H1 (cell line): ENCODE data around the gene UBALD1. TPM values are rescaled to one million over a fixed set of nuclear protein-coding genes. Genes with fewer than 3 reads are reported as not detected.

Experiments
- CTCF ChIA-PET: fragments of 300-600 bp; sonication (Branson Sonifier 250); formaldehyde crosslinking; loops from one replicate; lab custom pipeline; 2021; ENCODE audit not compliant: partially characterized antibody; lab: Charles Lee
- POLR2A ChIA-PET: fragments of 300-600 bp; sonication (Branson Sonifier 250); formaldehyde crosslinking; loops from one replicate; lab custom pipeline; 2021; ENCODE audit warnings: inconsistent platforms; ENCODE audit not compliant: partially characterized antibody; lab: Charles Lee
- DNase-seq, 2 experiments: peaks; one replicate each; pipeline versions ENCODE4 v3.0.0 to v3.0.0-alpha.2; 2010 to 2022; ENCODE audit warnings: low spot score in 2 of 2, low read depth in 1 of 2, mixed read lengths in 1 of 2
- FAIRE-seq: peaks from 2 replicates; lab custom pipeline; 2011; peaks lifted over from hg19 to GRCh38; lab: Jason Lieb, UNC
- H2AFZ ChIP-seq: 2 replicates; pipeline ENCODE4 v1.8.1; 2012; ENCODE audit warnings: low read length, inconsistent platforms
- H2AK5ac ChIP-seq: 2 replicates; pipeline ENCODE4 v1.6.1; 2013; ENCODE audit warnings: low read depth, low read length
- H2BK120ac ChIP-seq: replicated peaks from 2 replicates; pipeline ENCODE3; 2013; ENCODE audit warnings: low read depth, low read length, inconsistent platforms
- H2BK12ac ChIP-seq: 2 replicates; pipeline ENCODE4 v1.6.1; 2013; ENCODE audit warnings: low read depth, low read length
- H2BK15ac ChIP-seq: 2 replicates; pipeline ENCODE4 v1.6.1; 2013; ENCODE audit warnings: low read length
- H2BK20ac ChIP-seq: 2 replicates; pipeline ENCODE4 v1.6.1; 2013; ENCODE audit warnings: low read length
- H2BK5ac ChIP-seq: 2 replicates; pipeline ENCODE4 v1.6.1; 2013; ENCODE audit warnings: low read depth, low read length
- H3K14ac ChIP-seq: 2 replicates; pipeline ENCODE4 v1.6.1; 2013; ENCODE audit warnings: inconsistent platforms; ENCODE audit not compliant: insufficient read length
- H3K18ac ChIP-seq: 2 replicates; pipeline ENCODE4 v1.6.1; 2013; ENCODE audit warnings: low read length; ENCODE audit errors: extremely low read depth
- H3K23ac ChIP-seq: 2 replicates; pipeline ENCODE4 v1.6.1; 2013; ENCODE audit warnings: inconsistent platforms; ENCODE audit not compliant: insufficient read length
- H3K23me2 ChIP-seq: 2 replicates; pipeline ENCODE4 v1.6.1; 2013; ENCODE audit warnings: low read depth, low read length
- H3K27ac ChIP-seq: 2 replicates; pipeline ENCODE4 v1.6.1; 2011; ENCODE audit warnings: low read depth, low read length, inconsistent platforms
- H3K27me3 ChIP-seq, 4 experiments: replicated peaks in 1 of 4; 1 replicate in 1 of 4; 2 replicates in 3 of 4; pipeline versions ENCODE4 v1.6.1 to v1.8.1; 2011 to 2013; ENCODE audit warnings: low read length in 3 of 4, mild to moderate bottlenecking in 3 of 4, inconsistent platforms in 2 of 4, mixed read lengths in 2 of 4, moderate library complexity in 1 of 4; ENCODE audit not compliant: control insufficient read depth in 3 of 4, insufficient read depth in 3 of 4; ENCODE audit errors: extremely low read depth in 1 of 4
- H3K36me3 ChIP-seq, 4 experiments: 2 replicates each; pipeline versions ENCODE4 v1.6.1 to v1.8.1; 2011 to 2013; ENCODE audit warnings: mild to moderate bottlenecking in 4 of 4, low read length in 3 of 4, moderate library complexity in 2 of 4, control low read depth in 1 of 4, inconsistent platforms in 1 of 4; ENCODE audit not compliant: insufficient read depth in 4 of 4, control insufficient read depth in 2 of 4
- H3K4ac ChIP-seq: replicated peaks from 2 replicates; pipeline ENCODE3; 2013; ENCODE audit warnings: low read length, low read depth, mixed read lengths, inconsistent platforms; ENCODE audit not compliant: insufficient read length
- H3K4me1 ChIP-seq, 4 experiments: replicated peaks in 1 of 4; 1 replicate in 1 of 4; 2 replicates in 3 of 4; pipeline versions ENCODE4 v1.6.1 to v1.8.1; 2011 to 2013; ENCODE audit warnings: low read length in 3 of 4, inconsistent platforms in 2 of 4, mixed read lengths in 1 of 4; ENCODE audit not compliant: insufficient read depth in 4 of 4, control insufficient read depth in 3 of 4
- H3K4me2 ChIP-seq, 2 experiments: 2 replicates each; pipeline versions ENCODE4 v1.6.1 to v1.8.1; 2011 to 2013; ENCODE audit warnings: low read depth in 2 of 2, low read length in 2 of 2, control low read depth in 1 of 2, inconsistent platforms in 1 of 2, mild to moderate bottlenecking in 1 of 2; ENCODE audit not compliant: insufficient read depth in 1 of 2
- H3K4me3 ChIP-seq, 4 experiments: fragments of 200-600, 300-600 bp in 1 of 4; sonication (generic), shearing (Covaris generic), sonication (Bioruptor Twin) in 1 of 4; 2 replicates each; pipeline versions ENCODE4 v1.5.1 to v1.8.1; 2011 to 2016; ENCODE audit warnings: low read length in 4 of 4, low read depth in 3 of 4, control low read depth in 2 of 4, inconsistent platforms in 2 of 4, mild to moderate bottlenecking in 2 of 4, mixed read lengths in 1 of 4, moderate library complexity in 1 of 4; ENCODE audit not compliant: insufficient read depth in 2 of 4; ENCODE audit errors: extremely low read depth in 1 of 4
- H3K56ac ChIP-seq: replicated peaks from 2 replicates; pipeline ENCODE3; 2013; ENCODE audit warnings: low read depth, mild to moderate bottlenecking, mixed read lengths, low read length, inconsistent platforms; ENCODE audit not compliant: insufficient read length
- H3K79me1 ChIP-seq: 2 replicates; pipeline ENCODE4 v1.6.1; 2013; ENCODE audit warnings: low read depth, low read length, control low read depth
- H3K79me2 ChIP-seq, 2 experiments: 2 replicates each; pipeline versions ENCODE4 v1.6.1 to v1.8.1; 2012 to 2013; ENCODE audit warnings: low read length in 2 of 2, mild to moderate bottlenecking in 2 of 2, inconsistent platforms in 1 of 2; ENCODE audit not compliant: insufficient read depth in 2 of 2, control insufficient read depth in 1 of 2
- H3K9ac ChIP-seq, 4 experiments: replicated peaks in 1 of 4; 1 replicate in 1 of 4; 2 replicates in 3 of 4; pipeline versions ENCODE4 v1.6.1 to v1.8.1; 2011 to 2013; ENCODE audit warnings: low read depth in 3 of 4, low read length in 3 of 4, control low read depth in 2 of 4, mild to moderate bottlenecking in 2 of 4, moderate library complexity in 2 of 4, inconsistent platforms in 1 of 4; ENCODE audit errors: extremely low read depth in 1 of 4
- H3K9me3 ChIP-seq, 2 experiments: 2 replicates each; pipeline versions ENCODE4 v1.6.1 to v1.8.1; 2012 to 2013; ENCODE audit warnings: mild to moderate bottlenecking in 2 of 2, moderate library complexity in 2 of 2, control low read depth in 1 of 2, inconsistent platforms in 1 of 2, low read depth in 1 of 2, low read length in 1 of 2, mixed read lengths in 1 of 2; ENCODE audit not compliant: insufficient read depth in 2 of 2
- H4K20me1 ChIP-seq, 2 experiments: replicated peaks in 1 of 2; 2 replicates each; pipeline versions ENCODE3 to v1.8.1; 2011 to 2013; ENCODE audit warnings: inconsistent platforms in 2 of 2, low read length in 2 of 2, mild to moderate bottlenecking in 1 of 2; ENCODE audit not compliant: insufficient read depth in 2 of 2, control insufficient read depth in 1 of 2
- H4K5ac ChIP-seq: 2 replicates; pipeline ENCODE4 v1.6.1; 2013; ENCODE audit warnings: low read length, low read depth, mixed read lengths, inconsistent platforms; ENCODE audit not compliant: insufficient read length
- H4K8ac ChIP-seq: 2 replicates; pipeline ENCODE4 v1.8.0; 2013; ENCODE audit warnings: mild to moderate bottlenecking, moderate library complexity, low read length, inconsistent platforms; ENCODE audit not compliant: insufficient read depth; ENCODE audit errors: extremely low read depth
- H4K91ac ChIP-seq: replicated peaks from 2 replicates; pipeline ENCODE3; 2013; ENCODE audit warnings: low read length, mixed read lengths, inconsistent platforms; ENCODE audit not compliant: insufficient read length
- ATF2 ChIP-seq: IDR thresholded peaks from 2 replicates; pipeline ENCODE4 v1.6.1; 2012; ENCODE audit warnings: low read length, inconsistent platforms
- GTF2F1 ChIP-seq: IDR thresholded peaks from 2 replicates; pipeline ENCODE4 v1.6.1; 2012; ENCODE audit warnings: low read depth, low read length, improper control_type of control experiment, borderline replicate concordance
- KDM4A ChIP-seq: IDR thresholded peaks from one replicate; pipeline ENCODE4 v1.7.1; 2012; ENCODE audit warnings: low read depth, mild to moderate bottlenecking, moderate library complexity, low read length, inconsistent platforms; ENCODE audit not compliant: severe bottlenecking
- NRF1 ChIP-seq: IDR thresholded peaks from 2 replicates; pipeline ENCODE4 v1.6.1; 2011; ENCODE audit warnings: mild to moderate bottlenecking, low read depth, low read length, improper control_type of control experiment
- RFX5 ChIP-seq: IDR thresholded peaks from 2 replicates; pipeline ENCODE4 v1.6.1; 2011; ENCODE audit warnings: low read depth, low read length, improper control_type of control experiment, borderline replicate concordance
- SP4 ChIP-seq: IDR thresholded peaks from 2 replicates; pipeline ENCODE4 v1.6.1; 2012; ENCODE audit warnings: low read length, inconsistent platforms
- TEAD4 ChIP-seq: IDR thresholded peaks from 2 replicates; pipeline ENCODE4 v1.6.1; 2012; ENCODE audit warnings: low read depth, low read length, inconsistent platforms, mixed read lengths
- USF2 ChIP-seq: IDR thresholded peaks from 2 replicates; pipeline ENCODE4 v1.6.1; 2011; ENCODE audit warnings: low read length, improper control_type of control experiment
- WGBS, 2 experiments: shearing (Covaris generic) in 1 of 2; methylation state at CpG; one replicate each; pipeline versions ENCODE4 v1.1.6 to v1.1.7; 2013 to 2015; ENCODE audit warnings: low lambda C conversion rate in 2 of 2, mixed read lengths in 2 of 2, inconsistent platforms in 1 of 2, low coverage in 1 of 2, missing lambda C conversion rate in 1 of 2; ENCODE audit not compliant: insufficient replicate concordance in 2 of 2, insufficient coverage in 1 of 2, insufficient read length in 1 of 2; ENCODE audit errors: extremely low coverage in 1 of 2, missing lambda C conversion rate in 1 of 2; 5-methylcytosine and 5-hydroxymethylcytosine counted together
- polyA plus RNA-seq, 7 experiments: library from polyadenylated mRNA; depleted of rRNA in 3 of 7; stranded (reverse) in 5 of 7; unstranded in 2 of 7; fragments of >200 nt in 5 of 7; fragments of 200-250 nt in 2 of 7; gene quantifications; 1 replicate in 5 of 7; 2 replicates in 1 of 7; 4 replicates in 1 of 7; pipeline versions ENCODE4 v1.2.1 to v1.2.3, GENCODE V29; 2011 to 2013; ENCODE audit warnings: missing spikeins in 2 of 7, mixed read lengths in 2 of 7
- total RNA-seq: library from RNA; stranded (reverse); fragmentation: NEBNext Ultra II Directional; extraction: Animal tissue kit (Norgen Biotek cat#: 25700); gene quantifications from 2 replicates; pipeline ENCODE4 v1.2.1, GENCODE V29; 2021

The UBALD1 gene
- total and polyA plus RNA-seq, 2 of the 8 experiments (the other 6 are each of a cell fraction or from before 2014, with no cell fraction given): 28.6 to 62.0 TPM

- H2BK5ac ChIP-seq: peak within 1 kb of the TSS; percentile 97
- H2BK15ac ChIP-seq: peak within 1 kb of the TSS; percentile 95; the same call in 1 of the 2 replicates
- no peaks in the 10 kb centered on the region for H3K9me3 ChIP-seq
- peak within 1 kb of the TSS; percentile 98 for H3K27ac ChIP-seq
- H3K4me1 ChIP-seq: peaks cover 0 to 7% (median 6%) of the 10 kb centered on the region in 4 experiments; a peak in 6 of 7 replicates
- no peak within 1 kb of the TSS for H3K23ac ChIP-seq
- H3K14ac ChIP-seq: no peak within 1 kb of the TSS
- peak within 1 kb of the TSS; percentile 72 to 97 (median 78) for H3K4me3 ChIP-seq
- H3K18ac ChIP-seq: peak within 1 kb of the TSS; percentile 97
- FAIRE-seq (peak; percentile 42), DNase-seq (peak; percentile 82 to 94)
- CTCF ChIA-PET: interaction anchor here (0.8 to 3.5 kb wide), 47 partner anchors 8 to 307 kb away, joined by 3 to 24 read pairs (median 4); partner anchors contain the start of genes CDIP1, HMOX2, NUDT16L1 and UBALD1
- 15% methylated on average over 41 of the region's 42 CpGs; no CpG with 5 or more reads in 1 of the 2 experiments for WGBS, 2 experiments
- peaks cover 16% of the 10 kb centered on the region for H3K79me1 ChIP-seq
- H2BK12ac ChIP-seq: peak within 1 kb of the TSS; percentile 95; the same call in 1 of the 2 replicates
- no peaks in the 10 kb centered on the region for H3K27me3 ChIP-seq
- H2BK120ac ChIP-seq: peak within 1 kb of the TSS; percentile 76
- peak within 1 kb of the TSS; percentile 32 for H3K56ac ChIP-seq
- peaks cover 2% of the 10 kb centered on the region; the same call in 1 of the 2 replicates for H3K23me2 ChIP-seq
- H3K9ac ChIP-seq: peak within 1 kb of the TSS; percentile 90 to 96 (median 93)
- H3K79me2 ChIP-seq: peaks cover 10 to 35% of the 10 kb centered on the region in 2 experiments
- peak within 1 kb of the TSS; percentile 86 for H2BK20ac ChIP-seq
- peak within 1 kb of the TSS; percentile 83 to 92 for H3K4me2 ChIP-seq
- peak within 1 kb of the TSS; percentile 4 for H3K4ac ChIP-seq
- peak within 1 kb of the TSS; percentile 96 for H4K5ac ChIP-seq
- peak within 1 kb of the TSS; percentile 100 for H2AFZ ChIP-seq
- peaks cover 0 to 8% of the 10 kb centered on the region in 2 experiments for H4K20me1 ChIP-seq
- POLR2A ChIA-PET: interaction anchor here (0.6 to 4.8 kb wide), 10 partner anchors 9 to 151 kb away, joined by 3 to 69 read pairs (median 4); partner anchors contain the start of genes CDIP1 and UBALD1
- H4K91ac ChIP-seq: peak within 1 kb of the TSS; percentile 92
- peak within 1 kb of the TSS; percentile 79; the same call in 1 of the 2 replicates for H2AK5ac ChIP-seq
- no peaks in the 10 kb centered on the region for H3K36me3 ChIP-seq
- H4K8ac ChIP-seq: peak within 1 kb of the TSS; percentile 94
- TF ChIP-seq ATF2 (no peak), GTF2F1 (no peak), TEAD4 (no peak), KDM4A (no peak), SP4 (no peak), USF2 (no peak), NRF1 (no peak), RFX5 (no peak)
Measured at GRCh38 chr16:4624015-4624826, 9.5 kb upstream of the UBALD1 start, which contains the start of gene MGRN1. MGRN1 (plus strand) TSS chr16:4624826; CDS start chr16:4624961, 135 bp downstream.
